Measurements from ENCODE around the gene CFAP206.
"Not testable (repeated sequence)": the region's sequence is repeated elsewhere in the genome, so short reads cannot be mapped to it uniquely, and the experiment has no call there.

The CFAP206 gene

DNA sequence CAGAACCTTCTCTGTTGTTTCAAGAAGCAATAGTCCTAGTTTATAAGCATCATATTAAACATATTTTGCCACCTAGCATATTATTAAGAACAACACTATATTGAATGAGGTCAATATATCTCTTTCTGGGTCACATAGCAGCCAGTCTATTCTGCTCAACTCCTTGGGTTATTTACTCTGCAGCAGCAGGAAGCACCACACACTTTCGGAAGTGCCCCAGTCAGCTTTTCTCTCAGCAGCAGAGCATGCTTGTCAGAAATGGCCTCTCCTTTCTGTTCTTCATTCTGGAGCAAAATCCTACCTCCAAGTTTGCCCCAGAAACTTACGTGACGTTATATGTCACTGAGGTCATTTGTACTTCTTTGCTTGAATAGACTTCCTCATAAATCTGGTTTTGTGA is 22.7 kb downstream of the CFAP206 start:
- no peak for DNase-seq

DNA sequence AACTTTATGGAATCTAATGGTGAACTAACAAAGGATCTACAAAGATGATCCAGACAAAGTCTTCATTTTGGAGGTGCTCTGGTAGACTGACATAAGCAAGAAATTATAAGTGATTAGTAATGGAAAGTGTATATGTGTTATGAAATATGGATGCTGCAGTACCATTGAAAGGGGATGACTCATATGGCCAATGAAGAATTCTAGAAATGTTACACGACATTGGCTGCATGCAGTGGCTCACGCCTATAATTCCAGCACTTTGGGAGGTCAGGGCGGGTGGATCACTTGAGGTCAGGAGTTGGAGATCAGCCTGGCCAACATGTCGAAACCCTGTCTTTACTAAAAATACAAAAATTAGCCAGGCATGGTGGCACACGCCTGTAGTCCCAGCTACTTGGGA is 23.5 kb downstream of the CFAP206 start:
- DNase-seq: no peak

DNA sequence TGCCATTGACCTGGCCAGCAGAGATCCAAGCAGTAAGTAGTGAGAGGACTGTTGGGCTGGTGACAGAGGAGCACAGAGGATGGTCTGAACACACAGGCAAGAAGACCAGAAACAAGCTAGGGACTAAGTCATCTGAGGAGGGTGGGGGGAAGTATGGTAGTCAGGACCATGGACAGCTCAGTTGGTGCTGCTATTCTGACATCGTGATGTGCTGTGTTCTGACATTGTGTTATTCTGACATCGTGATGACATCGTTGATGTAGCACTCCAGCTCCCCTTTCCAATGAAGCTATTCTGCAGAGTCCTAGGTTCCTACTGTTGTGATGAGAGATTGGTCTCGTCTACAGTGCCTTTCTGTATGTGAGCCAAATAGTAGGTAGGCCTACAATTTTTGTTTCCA is 28.7 kb downstream of the CFAP206 start:
- DNase-seq: no peak

DNA sequence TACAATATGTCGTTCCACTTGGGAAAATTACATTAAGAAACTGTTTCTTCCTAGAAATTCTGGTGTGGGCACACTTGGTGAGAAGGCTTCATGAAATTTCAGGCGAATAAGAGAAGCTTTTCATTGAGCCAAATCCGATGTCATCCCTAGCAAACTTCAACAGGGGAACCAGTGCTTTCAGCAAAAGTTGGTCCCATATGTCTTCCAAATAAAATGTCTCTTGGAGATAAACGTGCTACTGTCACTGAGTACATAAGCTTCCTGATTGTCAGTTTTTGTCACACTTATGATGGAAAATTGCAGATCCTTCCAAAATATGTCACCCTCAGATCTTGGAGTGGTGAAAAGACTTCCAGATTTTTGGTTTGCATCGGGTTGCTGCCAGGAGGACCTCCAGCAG is 33.9 kb downstream of the CFAP206 start:
- DNase-seq: no peak

DNA sequence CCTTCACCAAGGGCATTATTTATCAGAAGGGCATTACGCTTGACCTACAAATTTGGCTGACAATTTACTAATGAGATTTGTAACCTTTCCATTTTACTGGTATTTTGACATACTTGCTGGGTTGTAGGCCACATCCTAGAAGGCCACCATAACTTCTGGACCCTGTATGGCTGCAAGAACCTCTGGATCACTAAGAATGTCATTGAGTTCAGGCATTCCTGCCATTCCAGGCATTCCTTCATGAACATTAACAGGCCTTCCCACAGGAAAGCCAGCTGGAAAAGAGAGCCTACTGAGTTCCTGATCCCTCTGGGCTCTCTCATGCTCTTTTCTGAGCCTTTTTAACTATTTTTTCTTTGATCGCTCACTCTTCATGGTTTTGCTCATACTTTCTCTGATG is 36.6 kb downstream of the CFAP206 start:
- DNase-seq: no peak

DNA sequence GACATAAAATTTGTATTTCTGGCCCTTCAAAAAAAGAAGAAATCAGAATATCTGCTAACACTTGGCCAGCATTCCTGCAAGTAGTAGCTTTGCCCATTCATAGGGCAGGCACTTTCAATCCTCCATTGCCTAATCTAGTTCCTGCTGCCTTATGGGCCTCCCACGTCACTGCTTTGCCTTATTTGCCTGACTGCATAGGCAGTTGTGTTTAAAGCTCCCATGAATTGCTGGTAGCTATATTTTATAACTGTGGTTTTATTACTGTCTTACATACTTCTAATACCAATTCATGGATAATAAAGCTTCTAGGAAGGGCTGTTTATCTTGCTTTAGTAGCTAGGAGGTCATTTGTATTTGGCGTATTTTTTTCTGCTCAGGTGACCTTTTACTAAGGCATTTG is 57.3 kb downstream of the CFAP206 start:
- no peak for DNase-seq

DNA sequence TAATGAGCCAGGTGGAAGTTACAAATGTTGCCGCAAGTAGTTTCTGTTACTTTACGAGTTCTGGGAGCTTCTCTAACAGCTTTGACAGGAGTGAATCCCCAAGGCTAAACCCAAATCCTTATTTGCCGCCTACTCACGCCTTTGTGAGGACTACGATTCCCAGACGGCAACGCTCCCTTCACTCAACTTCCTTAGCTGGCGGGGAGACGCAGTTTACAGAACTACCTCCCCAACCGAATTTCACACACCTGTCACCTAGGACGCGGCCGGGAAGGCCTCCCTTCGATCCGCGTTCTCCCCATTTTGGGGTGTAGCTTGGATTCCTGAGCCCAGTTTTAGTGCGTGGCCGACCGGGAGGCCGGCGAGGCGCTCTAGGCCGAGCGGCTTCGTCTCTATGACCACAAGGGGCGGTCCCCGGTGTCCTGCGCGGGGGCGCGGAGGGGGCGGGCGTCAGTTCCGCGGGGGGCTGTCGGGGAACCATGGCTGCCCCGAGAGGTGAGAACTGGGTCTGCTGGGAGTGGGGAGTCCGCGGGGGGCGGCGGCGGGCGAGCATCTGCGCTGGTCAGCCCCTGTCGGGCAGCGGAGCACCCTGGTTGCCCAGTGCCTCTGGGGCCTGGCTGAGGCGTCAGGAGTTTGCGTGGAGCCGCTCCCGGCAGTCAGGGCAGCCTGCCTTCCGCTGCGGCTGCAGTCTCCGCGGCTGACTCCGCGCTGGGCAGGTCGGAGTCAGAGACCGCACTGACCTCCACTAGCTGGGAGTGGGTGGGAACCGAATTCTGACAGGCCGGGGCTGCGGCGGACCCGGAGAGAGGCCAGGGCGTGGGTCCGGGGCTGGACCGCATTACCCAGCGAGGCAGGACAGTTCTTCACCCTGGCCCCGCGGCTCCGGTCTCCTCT is 65.0 kb downstream of the CFAP206 start, which contains the start of gene SLC35A1:
SLC35A1 (plus strand) TSS at position 450 of the 894 bp plus-strand sequence; CDS start at position 480, 30 bp downstream.
- peak; percentile 43 for DNase-seq

DNA sequence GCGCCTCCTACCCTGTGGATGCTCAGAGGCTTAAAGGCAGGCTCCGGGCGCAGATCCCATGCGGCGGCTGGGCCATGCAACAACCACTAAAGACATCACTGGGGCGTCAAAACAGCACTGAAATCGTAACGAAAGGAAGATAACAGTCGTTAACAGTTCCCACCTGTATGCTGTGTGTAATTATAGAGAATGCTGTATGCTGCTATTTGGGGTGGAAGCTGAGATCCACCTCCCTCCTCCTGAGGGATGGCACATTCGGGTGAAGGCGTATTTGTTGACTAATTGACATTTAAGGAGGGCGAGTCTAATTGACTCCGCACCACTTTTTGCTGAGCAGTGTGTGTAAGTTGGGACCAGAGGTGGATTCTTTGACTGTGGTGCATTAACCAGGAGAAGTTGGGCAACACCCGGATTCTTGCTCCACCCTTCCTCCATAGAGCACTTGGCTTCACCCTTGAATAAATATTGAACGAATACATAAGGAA is 65.7 kb downstream of the CFAP206 start:
- peak; percentile 0 for DNase-seq

DNA sequence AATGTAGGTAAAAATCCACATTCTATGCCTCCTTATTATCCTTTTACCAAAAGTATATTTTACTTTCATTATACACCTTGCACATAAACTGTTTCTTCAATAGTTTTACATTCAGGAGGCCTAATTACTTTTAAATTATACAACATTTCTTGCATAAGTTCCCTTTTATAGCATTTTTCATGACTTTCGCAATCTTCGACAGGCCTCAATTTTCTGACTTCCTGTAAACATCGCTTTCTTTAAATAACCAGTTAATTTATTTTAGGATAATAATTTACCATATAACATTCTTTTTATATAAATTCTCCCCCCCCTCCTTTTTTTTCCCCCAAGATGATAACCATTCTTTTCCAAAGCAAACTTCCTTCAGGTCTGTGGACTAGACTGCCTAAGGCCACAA is 74.2 kb downstream of the CFAP206 start:
- DNase-seq: no peak

DNA sequence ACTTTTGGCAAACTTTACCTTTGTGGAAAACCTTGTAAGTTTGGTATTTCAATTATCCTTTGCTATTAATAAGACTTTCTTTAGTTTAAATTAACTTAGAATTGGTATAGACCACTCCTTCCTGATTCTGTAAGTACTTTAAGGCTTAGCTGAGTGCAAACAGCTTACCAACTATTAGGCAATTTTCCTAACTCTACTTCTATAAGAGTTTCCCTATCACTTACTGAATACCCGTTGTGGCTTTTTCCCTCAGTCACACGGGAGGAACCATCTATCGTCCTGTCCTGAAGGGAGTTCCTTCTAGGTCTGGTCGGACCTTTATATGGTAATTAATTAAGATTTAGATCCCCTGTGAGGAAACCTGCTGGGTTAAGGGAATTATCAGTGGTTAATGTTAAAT is 74.6 kb downstream of the CFAP206 start:
- DNase-seq: no peak

DNA sequence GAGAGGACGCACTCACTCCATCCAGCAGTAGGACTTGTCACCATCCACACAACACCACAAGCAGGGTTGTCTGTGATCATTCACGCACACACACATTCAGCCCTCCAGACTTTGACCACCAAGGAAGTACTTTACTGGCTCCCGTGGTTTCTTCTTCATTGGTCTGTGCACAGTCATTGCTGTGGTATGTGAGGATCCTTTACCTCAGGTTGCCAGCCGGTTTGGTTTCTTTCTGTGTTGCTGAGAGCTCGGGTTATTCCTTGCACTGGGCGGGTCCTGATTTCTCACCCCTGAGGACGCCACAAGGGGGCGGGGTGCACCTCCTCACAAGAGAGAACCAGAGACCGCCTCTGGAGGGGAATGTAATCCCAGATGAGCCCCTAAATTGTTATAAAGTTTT is 76.2 kb downstream of the CFAP206 start:
- no peak for DNase-seq

DNA sequence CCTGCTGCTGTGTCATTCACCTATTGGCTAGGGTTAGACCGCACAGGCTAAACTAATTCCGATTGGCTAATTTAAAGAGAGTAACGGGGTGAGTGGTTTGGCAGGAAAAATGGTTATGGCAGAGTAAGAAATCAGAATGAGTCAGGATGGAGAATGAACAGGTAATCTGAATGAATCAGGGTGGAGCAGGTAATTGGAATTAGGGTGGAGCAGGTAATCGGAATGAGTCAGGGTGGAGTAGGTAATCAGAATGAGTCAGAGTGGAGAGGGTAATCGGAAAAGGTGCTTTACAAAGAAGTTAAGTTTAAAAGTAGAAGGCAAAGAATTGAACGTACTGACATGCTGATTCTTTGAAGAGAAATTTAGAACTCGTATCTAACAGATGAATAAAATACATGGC is 76.7 kb downstream of the CFAP206 start:
- DNase-seq: no peak

DNA sequence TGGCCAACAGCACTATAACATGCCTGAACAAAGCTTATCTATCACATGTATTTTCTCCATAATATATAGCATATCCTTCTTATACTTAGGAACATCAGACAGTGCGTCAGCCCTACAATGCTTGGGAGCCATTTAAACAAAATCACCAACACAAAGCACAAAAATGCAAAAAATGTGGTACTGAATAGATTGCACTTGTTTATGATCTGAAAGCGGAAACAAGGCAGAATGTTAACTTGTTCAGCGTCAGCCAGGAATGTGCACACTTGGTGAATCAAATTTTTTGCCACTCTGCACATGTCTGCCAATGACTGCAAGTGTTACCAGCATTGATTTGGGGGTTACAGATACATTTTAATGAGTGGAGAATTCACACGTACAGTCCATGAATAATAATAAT is 79.8 kb downstream of the CFAP206 start:
- DNase-seq: no peak

DNA sequence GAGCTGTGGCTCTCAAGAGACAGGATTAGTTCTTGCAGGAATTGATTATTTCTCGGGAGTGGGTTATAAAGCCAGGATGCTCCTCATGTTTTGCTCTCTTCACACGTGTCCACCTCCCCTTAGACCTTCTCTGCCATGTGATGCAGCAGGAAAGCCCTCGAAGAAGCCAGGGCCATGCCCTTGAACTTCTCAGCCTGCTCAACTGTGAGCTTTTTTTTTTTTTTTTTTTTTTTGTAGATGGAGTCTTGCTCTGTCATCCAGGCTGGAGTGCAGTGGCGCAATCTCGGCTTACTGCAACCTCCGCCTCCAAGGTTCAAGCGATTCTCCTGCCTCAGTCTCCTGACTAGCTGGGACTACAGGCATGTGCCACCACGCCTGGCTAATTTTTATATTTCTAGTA is 81.6 kb downstream of the CFAP206 start:
- not testable (repeated sequence) for DNase-seq

DNA sequence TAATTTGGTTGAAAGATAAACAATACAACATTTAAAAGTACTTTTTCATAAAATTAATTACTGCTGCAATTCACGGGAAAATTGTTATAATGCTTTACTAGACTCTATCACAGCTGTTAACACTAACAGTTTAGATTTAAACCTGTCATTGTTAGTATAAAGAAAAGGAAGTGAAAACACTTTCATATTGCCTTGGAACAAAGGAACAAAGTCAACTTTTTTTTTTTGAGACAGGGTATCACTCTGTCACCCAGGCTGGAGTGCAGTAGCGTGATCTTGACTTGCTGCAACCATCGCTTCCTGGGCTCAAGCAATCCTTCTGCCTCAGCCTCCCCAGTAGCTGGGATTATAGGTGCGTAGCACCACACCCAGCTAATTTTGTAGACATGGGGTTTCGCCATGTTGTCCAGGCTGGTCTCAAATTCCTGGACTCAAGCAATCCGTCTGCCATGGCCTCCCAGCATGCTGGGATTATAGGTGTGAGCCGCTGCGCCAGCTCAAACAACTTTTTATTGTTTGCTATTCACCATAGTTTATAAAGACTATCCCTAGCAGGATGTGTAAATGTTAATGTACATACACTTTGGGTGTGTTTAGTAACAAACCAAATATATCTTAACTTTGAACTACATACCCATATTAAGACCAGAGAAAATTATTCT is 87.1 kb downstream of the CFAP206 start:
- no peak for DNase-seq

DNA sequence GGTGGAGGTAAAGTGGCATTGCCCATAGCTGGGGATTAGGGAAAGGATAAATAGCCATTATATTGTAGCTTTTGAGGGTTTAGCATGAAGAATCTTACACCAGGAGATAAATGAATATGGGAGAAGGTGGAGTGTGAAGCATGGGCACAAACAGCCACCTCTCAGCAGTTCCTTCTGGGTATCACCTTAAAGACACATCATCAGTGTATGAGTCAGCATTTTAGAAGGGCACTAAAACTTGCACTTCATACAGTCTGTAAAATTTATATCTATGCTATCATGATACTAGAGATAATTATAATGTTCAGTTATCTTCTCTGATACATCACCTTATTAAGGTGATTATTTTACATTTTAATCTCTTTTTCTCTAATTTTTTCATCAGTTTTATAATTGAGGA is 90.3 kb downstream of the CFAP206 start:
- no peak for DNase-seq

DNA sequence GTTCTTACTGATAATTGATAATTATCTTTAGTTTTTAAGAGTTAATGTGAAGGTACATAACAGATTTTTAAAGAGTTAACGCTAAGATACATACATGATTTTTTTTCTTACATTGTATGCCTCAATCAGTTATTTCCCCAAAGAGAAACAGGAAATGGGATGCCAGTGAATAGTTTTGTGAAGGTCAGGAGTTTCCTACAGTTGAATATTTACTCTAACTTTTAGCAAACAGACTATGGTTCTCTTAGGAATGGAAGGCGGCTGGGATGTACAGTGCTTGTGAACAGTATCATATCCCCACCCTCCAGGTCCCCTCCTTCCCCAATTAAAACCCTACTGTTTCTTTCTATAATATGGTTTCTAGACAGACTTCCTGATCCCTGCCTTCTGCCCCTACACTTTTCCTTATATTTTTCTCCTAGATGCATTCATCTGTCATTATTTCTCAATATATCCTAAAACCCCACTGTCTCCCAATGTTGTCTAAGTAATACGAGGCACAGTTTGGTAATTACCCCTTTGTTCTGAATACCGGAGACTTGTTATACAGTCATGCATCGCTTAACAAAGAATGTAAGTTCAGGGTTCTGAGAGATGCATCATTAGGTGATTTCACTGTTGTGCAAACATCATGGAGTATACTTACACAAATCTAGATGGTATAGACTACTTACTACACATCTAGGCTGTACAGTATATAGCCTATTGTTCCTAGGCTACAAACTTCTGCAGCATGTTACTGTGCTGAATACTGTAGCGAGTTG is 94.2 kb downstream of the CFAP206 start:
- no peak for DNase-seq

DNA sequence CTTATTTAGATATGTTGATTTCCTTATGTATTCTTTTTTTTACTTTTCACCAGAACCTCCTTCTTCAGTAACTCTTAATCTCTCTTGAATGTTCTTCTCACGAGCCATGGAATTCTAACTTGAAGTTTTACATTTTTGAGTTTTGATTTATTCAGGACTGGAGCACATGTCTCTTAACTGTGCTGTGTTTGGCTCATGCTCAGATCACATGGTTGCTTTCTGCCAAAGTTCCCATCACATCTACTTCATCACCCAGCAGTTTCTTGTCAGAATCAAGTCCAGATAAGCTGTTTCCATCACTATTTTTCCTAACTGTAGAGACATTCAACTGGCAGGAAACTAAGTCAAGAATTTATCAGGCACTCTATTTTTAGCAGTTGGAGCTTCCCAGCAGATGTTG is 96.7 kb downstream of the CFAP206 start:
- no peak for DNase-seq

Measured in NCI-H510A (cell line).